Measurements from ENCODE around the gene ARHGAP10.
"Not testable (repeated sequence)": the region's sequence is repeated elsewhere in the genome, so short reads cannot be mapped to it uniquely, and the experiment has no call there.

The ARHGAP10 gene

DNA sequence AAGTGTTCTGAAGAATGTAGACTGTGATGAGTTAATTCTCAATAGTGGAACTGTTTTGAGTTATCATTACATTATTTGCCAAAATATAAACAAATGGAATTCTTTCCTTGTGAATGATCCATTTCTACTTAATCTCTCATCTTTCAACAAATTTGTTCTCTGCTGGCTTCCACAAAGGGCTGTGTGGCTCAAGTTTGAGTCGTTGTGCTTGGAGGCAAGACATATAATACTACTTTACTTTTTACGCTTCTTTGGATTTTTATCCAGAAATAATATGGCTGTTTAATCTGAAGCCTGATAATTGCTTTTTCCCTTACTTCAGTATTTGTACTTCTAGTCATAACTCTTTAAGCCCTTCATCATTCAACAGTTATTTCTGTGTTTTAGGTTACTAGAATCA is 169.5 kb downstream of the ARHGAP10 start:
- no peak for DNase-seq (ENCODE audit: low read depth in 2 of 2)

DNA sequence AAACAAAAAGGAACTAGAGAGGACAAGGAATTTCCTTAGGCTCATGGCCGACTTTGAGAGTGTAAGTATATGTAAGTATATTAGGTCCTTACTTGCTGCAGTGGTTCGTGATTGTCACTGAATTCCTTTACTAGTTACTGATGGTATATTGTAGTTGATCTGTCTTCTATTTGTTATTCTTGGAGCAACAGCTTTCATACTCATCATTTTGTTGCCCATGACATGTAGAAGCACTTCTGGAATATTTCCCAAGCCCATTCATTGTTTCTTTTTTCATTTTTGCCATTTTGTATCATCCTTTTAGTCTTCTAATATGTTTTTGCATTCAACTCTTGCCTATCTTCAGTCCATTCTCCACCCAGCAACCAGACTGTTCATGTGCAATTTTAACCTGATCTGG is 170.0 kb downstream of the ARHGAP10 start:
- DNase-seq (ENCODE audit: low read depth in 2 of 2), result no peak

DNA sequence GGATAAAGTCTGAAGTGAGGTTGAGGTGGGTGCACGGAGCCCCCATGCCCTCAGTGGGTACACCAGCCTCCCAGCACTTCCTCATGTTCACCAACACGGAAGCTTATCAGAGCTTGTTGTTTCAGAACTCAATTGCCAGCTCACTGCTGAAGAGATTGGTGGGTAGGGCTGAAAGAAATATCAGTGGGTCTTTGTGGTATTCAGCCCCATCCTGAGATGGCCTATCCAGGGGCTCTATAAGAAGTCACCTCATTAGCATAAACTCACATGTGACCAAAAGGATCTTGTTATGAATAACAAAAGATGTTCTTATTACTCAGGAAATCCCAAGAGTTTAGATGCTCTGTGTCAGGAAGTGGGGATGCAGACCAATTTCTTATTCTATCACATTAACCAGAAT is 177.3 kb downstream of the ARHGAP10 start:
- DNase-seq (ENCODE audit: low read depth in 2 of 2), result no peak

DNA sequence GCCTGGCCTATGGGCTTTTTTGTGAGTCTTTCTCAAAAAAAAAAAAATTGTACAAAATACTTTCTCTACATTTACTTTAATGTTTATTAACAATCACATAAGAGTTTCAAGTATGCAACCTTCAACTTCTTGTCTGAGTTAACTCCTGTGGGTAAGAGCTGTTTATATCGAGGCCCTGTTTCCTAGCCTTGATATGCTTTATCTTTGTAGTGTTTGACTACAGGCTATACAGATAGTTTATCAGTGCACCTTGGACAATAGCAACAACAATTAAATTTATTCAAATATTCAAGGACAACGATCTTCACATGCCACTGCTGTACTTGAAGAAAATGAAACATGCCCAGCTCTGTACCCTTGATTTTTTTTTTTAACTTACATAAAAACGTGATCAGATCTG is 178.4 kb downstream of the ARHGAP10 start:
- DNase-seq (ENCODE audit: low read depth in 2 of 2), result no peak

DNA sequence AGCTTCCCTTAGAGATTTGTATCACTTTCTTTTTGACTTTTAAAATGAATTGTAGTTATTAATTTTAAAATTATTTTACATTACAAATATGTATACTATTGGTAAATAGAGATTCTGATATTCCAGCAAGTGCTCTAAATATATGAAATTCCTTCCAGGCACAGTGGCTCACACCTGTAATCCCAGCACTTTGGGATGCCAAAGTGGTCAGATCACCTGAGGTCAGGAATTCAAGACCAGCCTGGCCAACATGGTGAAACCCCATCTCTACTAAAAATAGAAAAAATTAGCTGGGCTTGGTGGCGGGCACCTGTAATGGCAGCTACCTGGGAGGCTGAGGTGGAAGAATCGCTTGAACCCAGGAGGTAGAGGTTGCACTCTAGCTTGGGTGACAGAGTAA is 180.2 kb downstream of the ARHGAP10 start:
- DNase-seq (ENCODE audit: low read depth in 2 of 2), result not testable (repeated sequence)

DNA sequence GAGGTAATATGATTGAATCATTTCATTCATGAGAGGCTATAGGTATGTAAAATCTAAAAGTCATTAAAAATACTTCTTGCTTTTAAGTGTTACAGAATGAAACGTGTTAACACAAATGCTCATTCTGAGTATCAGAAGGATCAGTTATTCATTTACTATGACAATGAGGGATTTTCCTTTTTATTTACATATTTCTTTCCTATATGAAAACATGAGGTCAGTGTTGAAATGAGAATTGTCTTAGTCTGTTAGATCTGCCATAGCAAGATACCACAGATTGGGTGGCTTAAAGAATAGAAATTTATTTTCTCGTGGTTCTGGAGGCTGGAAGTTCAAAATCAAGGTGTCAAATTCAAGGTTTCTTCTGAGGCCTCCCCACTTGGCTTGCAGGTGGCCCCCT is 181.2 kb downstream of the ARHGAP10 start:
- DNase-seq (ENCODE audit: low read depth in 2 of 2), result no peak

DNA sequence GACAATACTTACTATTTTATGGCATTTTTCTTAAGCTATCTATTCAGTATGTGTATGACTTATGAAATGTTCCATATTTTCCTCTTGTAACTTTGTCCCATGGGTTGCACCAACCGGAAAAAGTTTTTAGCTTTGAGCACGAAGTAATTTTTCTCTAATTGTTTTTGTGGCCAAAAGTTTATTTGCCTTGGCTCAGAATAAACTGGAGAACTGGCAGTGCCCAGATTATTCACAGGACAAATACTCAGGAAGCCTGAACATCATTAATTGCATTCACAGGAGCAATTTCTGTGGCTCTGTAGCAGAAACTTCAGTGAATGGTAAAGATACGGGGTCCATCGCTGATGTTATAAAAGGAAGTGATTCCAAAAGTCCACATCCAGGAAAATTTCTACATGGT is 184.5 kb downstream of the ARHGAP10 start:
- DNase-seq (ENCODE audit: low read depth in 2 of 2), result no peak

DNA sequence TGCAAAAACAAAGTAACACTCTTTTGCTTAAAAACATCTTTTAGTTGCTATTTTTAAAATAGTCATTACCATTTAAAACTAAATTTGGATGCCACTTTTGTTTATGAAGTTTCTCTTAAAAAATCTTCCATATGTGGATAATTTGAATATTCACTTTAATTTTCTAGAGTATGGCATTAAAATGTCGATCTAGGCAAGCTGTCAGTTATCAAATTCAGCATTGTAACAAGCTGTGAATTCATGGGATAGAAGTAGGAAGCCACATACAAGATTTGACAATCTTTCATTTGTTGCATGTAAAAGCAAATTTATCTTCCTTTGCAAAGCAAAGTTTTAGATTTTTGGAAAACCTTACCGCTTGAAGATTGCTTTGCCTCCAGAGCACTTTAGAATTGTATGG is 191.5 kb downstream of the ARHGAP10 start:
- DNase-seq (ENCODE audit: low read depth in 2 of 2), result no peak

DNA sequence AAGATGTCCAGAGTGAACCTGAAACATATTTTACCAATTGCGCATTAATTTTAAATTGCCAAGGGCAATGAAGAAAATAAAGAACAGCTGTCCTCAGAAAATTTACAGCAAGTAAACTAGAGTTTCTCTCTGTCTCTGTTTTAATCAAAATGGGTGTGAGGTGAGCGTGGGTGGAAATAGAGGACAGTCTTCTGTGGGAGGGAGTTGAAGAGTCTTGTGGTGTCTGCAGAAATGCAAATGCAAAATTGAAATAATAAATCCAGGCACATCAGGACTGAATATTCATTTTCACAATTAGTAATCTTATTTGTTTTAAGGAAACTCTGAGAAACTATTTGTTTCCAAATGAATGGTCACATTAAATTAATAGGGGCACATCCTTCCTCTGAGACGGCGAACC is 192.0 kb downstream of the ARHGAP10 start:
- DNase-seq (ENCODE audit: low read depth in 2 of 2), result no peak

DNA sequence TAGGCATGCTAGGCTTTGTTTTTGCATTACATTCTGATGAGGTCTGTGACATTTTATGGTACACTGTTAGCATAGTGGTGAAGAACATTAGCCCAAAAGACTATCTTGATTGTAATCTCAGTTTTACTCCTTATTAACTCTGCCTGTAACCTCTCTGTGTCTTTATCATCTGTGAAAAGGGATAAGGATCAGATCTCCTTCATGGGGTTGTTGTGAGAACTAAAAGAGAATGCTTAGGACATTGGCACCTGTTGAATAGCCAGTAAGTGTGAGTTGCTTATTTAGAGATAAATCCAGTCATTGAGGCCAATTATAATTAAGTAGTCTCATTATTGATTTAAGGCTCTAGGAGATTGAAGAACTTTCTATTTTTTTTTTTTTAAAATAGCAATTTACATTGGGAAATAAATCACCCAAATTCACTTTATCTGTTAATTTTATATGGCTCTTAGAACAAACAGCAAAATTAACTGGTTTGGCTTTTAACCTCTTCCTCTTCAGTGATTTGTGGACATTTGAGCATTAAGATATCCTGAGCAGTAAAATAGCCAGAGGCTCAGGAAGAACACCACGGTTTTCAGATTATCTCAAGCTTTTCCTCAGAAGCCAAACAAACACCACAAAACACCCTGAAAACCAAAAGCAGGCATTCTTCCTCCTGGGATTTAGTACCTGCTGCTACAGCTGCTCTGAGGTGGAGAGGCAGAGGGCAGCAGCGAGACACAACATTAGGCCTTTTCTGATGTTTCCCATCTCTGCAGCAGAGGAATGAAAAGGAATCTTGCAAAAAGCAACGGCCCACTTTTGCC is 192.9 kb downstream of the ARHGAP10 start:
- no peak for DNase-seq (ENCODE audit: low read depth in 2 of 2)

DNA sequence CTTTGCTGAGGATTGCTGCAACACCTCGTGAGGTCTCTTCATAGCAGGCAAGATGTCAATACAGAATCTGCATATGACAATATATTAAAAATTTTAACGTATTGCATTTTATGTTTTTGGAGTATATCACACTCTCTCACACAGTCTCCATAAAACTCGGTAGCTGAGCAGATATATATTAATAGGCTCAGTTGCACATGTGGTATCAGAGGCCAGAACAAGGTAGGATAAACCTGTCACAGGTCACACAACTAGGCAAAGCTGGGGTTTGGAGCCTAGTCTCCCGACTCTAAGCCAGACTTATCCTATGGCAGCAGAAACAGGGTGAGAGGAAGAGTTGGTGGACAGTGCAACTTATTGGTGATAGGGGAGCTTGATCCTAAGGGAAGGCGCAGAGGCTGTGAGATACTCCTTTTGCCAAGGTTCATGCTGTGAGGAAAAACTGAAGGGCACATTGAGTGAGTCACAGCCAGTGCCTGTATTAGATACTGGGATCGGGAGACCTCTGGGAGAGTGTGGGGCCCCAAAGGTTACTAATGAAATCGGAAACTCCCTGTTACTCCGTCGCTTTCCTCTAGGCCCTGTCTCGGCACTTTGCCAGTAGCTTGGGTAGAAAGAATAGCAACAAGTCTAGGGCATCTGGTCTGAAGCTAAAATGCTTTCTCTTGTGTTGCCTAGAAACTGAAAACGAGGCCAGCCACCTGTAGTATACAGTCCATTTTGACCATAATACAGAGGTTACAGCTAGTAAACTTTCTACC is 195.7 kb downstream of the ARHGAP10 start:
- no peak for DNase-seq (ENCODE audit: low read depth in 2 of 2)

DNA sequence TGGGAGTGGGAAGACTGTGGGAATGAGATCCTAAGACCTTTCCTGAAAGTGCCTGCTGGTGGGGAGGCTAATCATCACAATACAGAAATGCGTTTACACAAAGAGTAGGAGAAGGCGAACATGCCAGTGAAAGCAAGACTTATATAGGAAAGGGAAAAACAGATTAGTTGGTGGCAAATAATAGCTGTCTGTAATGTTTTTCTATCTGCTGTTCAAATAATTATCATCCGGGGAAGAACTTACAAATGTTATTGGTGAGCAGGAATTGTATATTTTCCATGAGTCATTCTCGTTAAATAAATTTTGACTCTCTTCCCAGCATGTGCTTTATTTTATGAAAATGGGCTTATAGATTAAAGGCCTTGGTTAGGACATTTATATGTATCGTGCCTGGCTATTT is 196.5 kb downstream of the ARHGAP10 start:
- DNase-seq (ENCODE audit: low read depth in 2 of 2), result no peak

DNA sequence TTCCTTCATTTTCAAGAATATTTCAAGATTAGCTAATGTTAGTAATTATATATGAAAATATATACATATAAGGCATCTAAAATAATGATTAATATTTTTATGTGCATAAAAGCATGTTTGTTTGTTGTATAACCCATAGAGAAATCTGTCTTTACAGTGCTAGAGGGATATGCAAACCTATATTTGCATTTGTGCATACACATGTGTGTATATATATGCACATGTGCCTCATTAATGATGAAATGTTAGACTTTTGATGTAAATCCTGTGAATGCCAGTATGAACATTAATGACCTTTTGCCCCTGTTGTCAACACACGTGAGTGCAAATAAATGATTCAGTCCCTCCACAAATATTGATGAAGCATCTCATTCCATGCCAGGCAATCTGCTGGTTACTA is 197.9 kb downstream of the ARHGAP10 start:
- DNase-seq (ENCODE audit: low read depth in 2 of 2), result no peak

DNA sequence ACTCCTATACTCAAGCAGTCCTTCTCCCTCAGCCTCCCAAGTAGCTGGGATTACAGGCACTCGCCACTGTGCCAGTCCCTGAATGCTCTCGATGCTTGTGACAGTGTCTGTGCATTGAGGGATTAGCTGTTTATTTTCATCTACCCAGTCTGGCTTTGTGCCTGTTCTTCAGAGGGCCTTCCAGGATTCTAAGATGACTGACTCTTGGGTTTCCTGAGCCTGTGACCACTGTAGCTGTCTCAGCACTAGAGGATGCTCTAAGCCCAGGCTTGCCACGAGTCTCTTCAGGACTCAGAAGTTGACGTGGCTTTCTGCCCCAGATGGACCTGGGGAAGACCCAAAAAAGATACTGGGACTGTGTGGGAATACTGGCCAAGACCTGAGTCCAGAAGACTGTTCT is 201.4 kb downstream of the ARHGAP10 start:
- DNase-seq (ENCODE audit: low read depth in 2 of 2), result no peak

DNA sequence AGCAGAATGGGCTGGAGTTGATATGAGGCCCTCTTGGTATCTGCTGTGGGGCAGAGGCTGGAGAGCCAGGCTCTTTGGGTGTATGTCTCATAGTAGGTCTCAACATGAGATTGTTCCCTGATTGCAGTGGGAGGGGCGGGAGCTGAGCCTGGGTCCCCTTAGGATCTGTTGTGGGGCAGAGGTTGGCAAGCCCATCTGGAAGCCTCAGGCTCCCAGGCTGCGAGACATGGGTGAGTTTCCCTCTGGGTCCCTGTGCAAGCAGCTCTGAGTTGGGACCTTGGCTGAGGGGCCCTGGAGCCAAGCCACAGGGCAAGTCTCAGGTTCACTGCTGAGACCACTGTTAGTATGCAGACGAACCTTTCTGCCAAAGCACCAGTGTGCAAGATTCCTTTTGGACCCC is 201.9 kb downstream of the ARHGAP10 start:
- DNase-seq (ENCODE audit: low read depth in 2 of 2), result no peak

DNA sequence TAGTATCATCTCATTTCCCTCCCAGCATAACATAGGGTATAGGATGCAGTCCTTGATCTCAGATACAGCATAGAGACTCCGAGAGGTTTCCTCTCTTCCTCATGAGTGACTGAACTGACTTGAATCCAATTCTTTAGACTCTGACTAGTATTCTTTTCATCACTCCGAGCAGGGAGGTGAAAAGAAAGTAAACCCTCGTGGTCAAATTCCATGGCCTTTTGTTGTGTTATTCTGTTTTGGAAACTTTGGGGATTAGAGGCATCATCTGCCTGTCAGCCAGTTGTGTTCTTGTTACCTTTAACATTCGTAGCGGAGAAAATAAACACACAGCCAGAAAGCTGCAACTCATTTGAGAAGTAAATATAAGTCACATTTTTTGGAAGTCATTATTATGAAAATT is 206.6 kb downstream of the ARHGAP10 start:
- DNase-seq (ENCODE audit: low read depth in 2 of 2), result no peak

DNA sequence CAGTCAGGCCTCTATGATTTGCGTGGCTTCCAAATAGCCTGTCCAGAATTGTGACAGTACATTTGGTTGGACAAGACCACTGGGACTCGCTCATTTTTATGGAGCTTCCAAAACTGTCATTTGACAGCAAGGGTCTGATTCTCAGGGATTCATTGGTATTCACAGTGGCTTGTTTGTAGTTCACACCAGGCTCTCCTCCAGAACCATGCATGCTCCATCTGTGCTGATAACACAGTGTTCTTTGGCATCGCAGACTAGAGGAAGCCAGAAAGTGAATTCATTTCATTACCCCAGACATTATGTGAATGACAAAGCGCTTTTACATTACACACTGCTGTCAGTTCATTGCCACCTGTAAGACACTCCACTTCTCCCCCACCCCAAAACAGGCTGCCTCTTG is 208.3 kb downstream of the ARHGAP10 start:
- no peak for DNase-seq (ENCODE audit: low read depth in 2 of 2)

DNA sequence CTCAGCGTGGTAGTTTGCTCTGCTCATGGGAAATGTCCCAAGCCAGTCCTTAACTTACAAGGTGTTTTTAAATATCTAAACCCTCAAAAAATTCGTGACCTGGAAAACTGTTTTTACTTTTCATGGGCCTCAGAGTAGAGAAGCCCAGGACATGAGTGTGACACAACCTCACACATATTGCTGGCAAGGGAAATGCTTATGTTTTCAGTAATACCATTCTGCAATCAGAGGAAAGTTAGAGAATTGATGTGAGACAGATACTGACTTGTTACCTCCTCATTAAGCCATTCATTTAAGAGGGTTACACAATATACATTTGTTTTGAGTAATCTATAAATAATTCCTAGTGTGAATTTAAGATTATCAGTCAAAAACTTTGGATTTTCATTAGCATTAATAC is 209.5 kb downstream of the ARHGAP10 start:
- no peak for DNase-seq (ENCODE audit: low read depth in 2 of 2)

DNA sequence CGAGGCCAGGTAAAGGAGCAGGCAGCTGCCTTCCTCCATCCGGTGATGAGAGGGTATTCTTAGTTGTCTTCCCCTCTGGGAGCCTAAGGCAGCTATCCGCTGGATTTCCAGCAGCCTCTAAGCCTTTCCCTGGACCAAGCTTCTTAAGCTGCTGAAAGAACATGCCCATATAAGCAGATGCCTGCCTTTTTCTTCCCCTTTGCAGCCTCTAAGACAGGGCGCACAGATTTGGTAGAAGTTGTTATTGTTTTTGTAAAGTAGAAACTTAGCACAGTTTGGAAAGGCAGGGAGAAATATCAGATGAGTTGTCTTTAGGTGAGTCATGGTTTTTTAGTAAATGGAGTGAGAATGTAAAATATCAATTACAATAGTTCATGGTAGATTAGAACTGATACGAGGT is 210.8 kb downstream of the ARHGAP10 start:
- DNase-seq (ENCODE audit: low read depth in 2 of 2), result no peak

DNA sequence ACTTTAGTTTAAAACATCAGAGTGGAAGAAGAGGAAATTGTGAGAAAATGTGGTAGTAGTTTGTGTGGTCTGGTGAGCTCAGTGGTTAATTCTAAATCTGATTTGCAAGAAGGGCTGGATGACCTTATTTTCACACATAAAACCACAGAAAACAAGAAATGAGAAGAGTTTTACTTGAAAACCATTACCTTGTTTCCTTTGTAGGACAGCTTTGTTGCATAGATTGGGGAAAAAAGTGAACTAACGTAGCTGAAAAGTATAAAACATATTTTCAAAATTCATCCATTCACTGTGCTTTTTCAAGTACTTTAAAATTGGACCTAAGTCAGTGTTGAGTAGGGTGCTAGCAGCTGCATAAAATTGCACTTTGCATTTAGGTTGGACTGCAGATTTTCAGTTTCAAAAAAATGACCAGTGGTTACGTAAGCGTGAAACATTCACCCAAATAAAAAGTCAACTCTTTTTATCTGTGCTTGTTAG is 211.3 kb downstream of the ARHGAP10 start:
- no peak for DNase-seq (ENCODE audit: low read depth in 2 of 2)

DNA sequence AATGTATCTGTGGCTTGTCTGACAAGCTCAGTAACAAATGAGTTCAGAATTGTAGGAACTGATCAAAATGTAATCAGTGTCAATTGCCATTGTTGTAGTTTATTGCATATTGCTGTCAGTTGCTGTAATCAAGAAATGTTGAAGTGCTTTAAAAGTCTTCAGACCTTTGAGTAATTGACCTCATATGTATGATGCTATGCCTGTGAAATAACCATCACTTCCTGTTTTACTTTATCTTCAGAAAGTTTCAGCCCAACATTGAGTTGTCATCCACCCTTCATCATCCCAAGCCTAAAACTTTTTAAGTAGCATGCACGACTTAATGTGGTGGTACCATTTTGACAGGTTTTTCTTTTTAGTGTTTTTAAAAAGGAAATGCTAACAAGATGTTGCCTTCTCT is 212.4 kb downstream of the ARHGAP10 start:
- DNase-seq (ENCODE audit: low read depth in 2 of 2), result no peak

DNA sequence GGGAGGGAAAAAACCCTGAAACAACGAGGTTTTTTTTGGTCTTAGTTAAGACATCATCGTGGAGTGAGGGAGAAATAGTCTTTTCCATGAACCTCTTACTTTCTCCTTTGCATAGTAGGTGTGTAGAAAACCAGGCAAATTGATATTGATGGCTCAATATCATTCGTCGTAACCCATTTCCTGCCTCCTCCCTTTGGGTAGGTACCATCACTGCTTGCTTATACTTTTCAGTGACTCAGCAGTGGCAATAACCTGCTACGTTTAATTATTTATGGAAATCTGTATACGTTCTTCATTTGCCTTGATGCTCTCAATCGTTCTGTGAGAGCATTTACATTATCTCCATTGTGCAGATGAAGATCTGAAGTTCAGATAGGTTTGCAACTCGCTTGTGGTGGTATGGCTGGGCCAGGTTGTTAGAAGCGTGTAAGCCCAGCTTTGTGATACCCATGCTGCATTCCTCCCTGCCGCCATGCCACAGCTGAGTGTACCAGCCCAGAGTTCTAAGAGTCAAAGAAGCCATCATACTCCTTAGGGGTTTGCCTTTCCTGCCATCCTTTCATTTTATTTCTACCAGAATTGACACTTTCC is 212.9 kb downstream of the ARHGAP10 start:
- no peak for DNase-seq (ENCODE audit: low read depth in 2 of 2)

DNA sequence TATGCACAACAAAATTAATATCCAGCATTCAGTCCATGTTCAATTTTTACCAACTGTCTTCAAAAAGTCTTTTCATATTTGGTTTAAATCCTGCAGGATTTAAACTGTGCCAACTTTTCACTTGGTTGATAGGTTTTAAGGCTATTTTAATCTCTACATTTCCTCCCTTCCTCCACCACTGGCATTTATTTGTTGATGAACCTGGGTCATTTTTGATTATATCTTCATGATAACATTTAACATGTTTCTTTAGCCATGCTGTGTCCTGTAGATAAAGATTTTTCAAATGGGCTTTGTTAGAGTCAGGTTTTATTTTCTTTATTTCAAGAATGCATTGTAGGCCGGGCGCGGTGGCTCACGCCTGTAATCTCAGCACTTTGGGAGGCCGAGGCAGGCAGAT is 216.4 kb downstream of the ARHGAP10 start:
- no peak for DNase-seq (ENCODE audit: low read depth in 2 of 2)

All from fibroblast of skin of left quadriceps (primary cell).